Measurements from ENCODE around the gene PSD2. TPM values are rescaled to one million over a fixed set of nuclear protein-coding genes. Genes with fewer than 3 reads are reported as not detected.

PSD2 gene
- total RNA-seq, 1 experiment from 2014 or later, result 0.22 TPM

GRCh38 chr5:139854029-139854605 is 58.5 kb downstream of the PSD2 start:
- H3K23me2 ChIP-seq (ENCODE audit: insufficient read length, low read depth, low read length, poor library complexity, severe bottlenecking), result no peaks in the 10 kb centered on the region
- H3K9me3 Mint-ChIP-seq, result no peaks in the 10 kb centered on the region
- no peaks in the 10 kb centered on the region for H3K36me3 Mint-ChIP-seq (ENCODE audit: insufficient read depth in 1 of 3, low read depth in 3 of 3)
- no peak overlapping the region for H3K27ac Mint-ChIP-seq
- H3K27me3 ChIP-seq (ENCODE audit: insufficient read depth, low read length), result peaks cover 2% of the 10 kb centered on the region; the same call in 1 of the 2 replicates
- no peaks in the 10 kb centered on the region for H4K20me1 ChIP-seq (ENCODE audit: control insufficient read depth, insufficient read depth, insufficient read length)
- no peak overlapping the region for H3K18ac ChIP-seq (ENCODE audit: insufficient read length, low read depth, low read length)
- H2BK5ac ChIP-seq (ENCODE audit: insufficient read length, low read length), result no peak overlapping the region
- no peak overlapping the region for H4K5ac ChIP-seq (ENCODE audit: insufficient read length, low read depth, low read length)
- no peak overlapping the region for H3K4me3 Mint-ChIP-seq
- H3K27me3 Mint-ChIP-seq (ENCODE audit: low read depth), result peaks cover 42% of the 10 kb centered on the region
- no peak for TF ChIP-seq CTCF (conservative IDR thresholded peaks at IDR 0.05)
- H3K56ac ChIP-seq (ENCODE audit: insufficient read length, low read depth, low read length), result no peak overlapping the region
- H3K4me2 ChIP-seq (ENCODE audit: insufficient read depth, insufficient read length, low read length), result no peak overlapping the region
- H3K4ac ChIP-seq (ENCODE audit: low read depth, low read length), result no peak overlapping the region
- H3K4me1 ChIP-seq (ENCODE audit: insufficient read depth, low read length), result no peaks in the 10 kb centered on the region
- no peak overlapping the region for H2BK12ac ChIP-seq (ENCODE audit: insufficient read length, low read depth, low read length)
- H3K4me1 Mint-ChIP-seq, result no peaks in the 10 kb centered on the region
- H2AFZ ChIP-seq (ENCODE audit: low read length), result no peak overlapping the region
- H2BK15ac ChIP-seq (ENCODE audit: low read depth, low read length), result no peak overlapping the region
- no peak overlapping the region for H3K27ac ChIP-seq (ENCODE audit: insufficient read length, low read depth, low read length)
- H3K9ac ChIP-seq (ENCODE audit: extremely low read depth, insufficient read length, low read length), result no peak overlapping the region
- WGBS (ENCODE audit: extremely low coverage, insufficient read length, low lambda C conversion rate), result no CpG with 5 or more reads among the region's 7 CpGs
- no peaks in the 10 kb centered on the region for H3K79me2 ChIP-seq (ENCODE audit: insufficient read depth, low read length)
- no peak overlapping the region for H2BK120ac ChIP-seq (ENCODE audit: low read depth, low read length, poor library complexity, severe bottlenecking)
- H2AK5ac ChIP-seq (ENCODE audit: insufficient read length, low read length), result no peak overlapping the region
- DNase-seq, result no peak
- H3K9me3 ChIP-seq (ENCODE audit: control insufficient read depth, low read depth, low read length), result no peaks in the 10 kb centered on the region
- H3T11ph ChIP-seq (ENCODE audit: low read length), result no peak overlapping the region
- H3K79me1 ChIP-seq (ENCODE audit: insufficient read depth, low read depth, low read length, poor library complexity, severe bottlenecking), result no peaks in the 10 kb centered on the region
- no peak overlapping the region for H2BK20ac ChIP-seq (ENCODE audit: low read depth, low read length, poor library complexity, severe bottlenecking)
- no peak overlapping the region for H3K23ac ChIP-seq (ENCODE audit: insufficient read length, low read depth, low read length)
- H4K8ac ChIP-seq (replicated peaks; ENCODE audit: insufficient read length, low read depth, low read length), result no peak overlapping the region
- no peak overlapping the region for H4K91ac ChIP-seq (ENCODE audit: insufficient read length, low read depth, low read length)
- H3K14ac ChIP-seq (ENCODE audit: insufficient read depth, low read length), result no peak overlapping the region

Data from H9 (cell line).